Erythroblast (primary cell): Measurements from ENCODE around the gene SLC26A8.

ENCODE experiments used
- GATA1 ChIP-seq: IDR thresholded peaks from 2 replicates; pipeline ENCODE4 v1.6.1; 2011; ENCODE audit warnings: low read depth, mild to moderate bottlenecking, control low read depth, low read length, moderate library complexity
- POLR2A ChIP-seq: IDR thresholded peaks from 2 replicates; pipeline ENCODE4 v1.6.1; 2011; ENCODE audit warnings: mild to moderate bottlenecking, low read length

DNA sequence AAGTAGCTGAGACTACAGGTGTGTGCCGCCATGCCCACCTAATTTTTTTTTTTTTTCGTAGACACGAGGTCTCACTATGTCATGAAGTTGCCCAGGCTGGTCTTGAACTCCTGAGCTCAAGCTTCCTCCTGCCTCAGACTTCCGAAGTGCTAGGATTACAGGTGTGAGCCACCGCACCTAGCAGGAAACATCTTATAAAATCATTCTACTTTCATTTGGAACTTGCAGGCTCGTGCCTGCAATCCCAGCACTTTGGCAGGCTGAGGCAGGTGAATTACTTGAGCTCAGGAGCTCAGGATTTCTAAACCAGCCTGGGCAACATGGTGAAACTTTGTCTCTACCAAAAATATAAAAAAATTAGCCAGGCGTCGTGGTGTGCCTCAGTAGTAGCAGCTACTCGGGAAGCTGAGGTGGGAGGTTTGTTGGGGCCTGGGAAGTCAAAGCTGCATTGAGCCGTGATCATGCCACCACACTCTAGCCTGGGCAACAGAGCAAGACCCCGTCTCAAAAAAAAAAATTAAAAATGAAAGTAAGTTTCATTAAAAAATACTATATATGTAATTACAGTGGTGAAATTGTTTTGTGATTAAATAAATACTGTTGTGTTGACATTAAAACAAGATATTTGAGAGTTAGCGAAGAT lies 18.3 kb upstream of the SLC26A8 start:
- TF ChIP-seq POLR2A, result no peak
- no peak for TF ChIP-seq GATA1
